ENCODE data around the gene SHC4.

Gene SHC4

DNA sequence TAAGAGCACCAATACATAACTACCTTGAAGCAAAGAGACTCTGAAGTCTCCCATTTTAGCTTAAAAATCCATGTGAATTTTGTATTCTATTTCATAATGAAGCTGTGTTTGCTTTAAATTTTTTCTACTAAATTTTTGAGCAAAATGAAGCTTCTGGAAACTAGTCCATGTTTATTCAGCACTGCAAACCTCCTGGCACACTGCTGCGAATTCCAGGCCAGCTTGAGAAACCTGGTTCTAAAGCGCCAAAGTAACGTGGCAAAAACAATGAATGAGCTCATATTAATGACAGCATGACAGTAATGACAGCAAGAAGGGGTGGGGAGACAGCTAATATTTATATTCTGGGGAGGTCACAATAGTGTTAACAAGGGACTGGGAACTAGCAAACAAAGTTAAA, 178.5 kb downstream of the SHC4 start:
- no peak for DNase-seq

DNA sequence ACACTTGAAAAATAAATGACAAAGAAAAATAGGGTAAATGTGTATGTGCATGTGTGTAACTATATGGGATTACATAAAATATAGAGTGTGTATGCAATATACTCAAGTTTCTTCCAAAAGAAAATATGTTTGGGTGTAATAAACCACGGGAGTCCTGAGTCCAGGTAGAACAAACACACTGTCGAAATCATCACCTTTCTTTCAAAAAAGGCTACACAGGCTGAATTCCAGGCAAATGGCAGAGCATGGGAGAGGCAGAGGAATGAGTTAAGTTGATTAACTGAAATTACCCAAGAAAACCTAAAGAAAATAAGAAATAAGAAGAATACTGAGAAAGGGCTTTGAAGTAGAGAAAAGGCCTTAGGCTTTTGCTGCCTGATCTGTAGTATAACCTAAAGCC, 179.0 kb downstream of the SHC4 start:
- no peak for DNase-seq

DNA sequence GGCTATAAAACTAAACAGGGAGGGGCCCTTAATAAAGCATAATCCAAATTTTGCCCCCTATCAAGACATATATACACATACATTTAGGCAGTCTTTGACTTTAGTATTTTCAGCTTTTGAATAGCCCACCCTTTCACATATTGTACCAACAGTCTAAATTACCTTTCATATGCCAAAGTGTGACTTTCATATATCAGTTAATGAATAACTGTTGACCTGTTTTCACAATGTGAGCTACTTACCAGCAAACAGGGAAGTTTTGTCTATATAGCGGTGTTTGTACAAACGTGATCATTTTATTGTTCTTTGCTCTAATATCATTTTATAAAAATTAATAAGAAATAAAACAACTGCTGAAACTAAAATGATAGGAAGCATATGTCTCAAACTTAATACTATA, 180.8 kb downstream of the SHC4 start:
- DNase-seq = no peak

DNA sequence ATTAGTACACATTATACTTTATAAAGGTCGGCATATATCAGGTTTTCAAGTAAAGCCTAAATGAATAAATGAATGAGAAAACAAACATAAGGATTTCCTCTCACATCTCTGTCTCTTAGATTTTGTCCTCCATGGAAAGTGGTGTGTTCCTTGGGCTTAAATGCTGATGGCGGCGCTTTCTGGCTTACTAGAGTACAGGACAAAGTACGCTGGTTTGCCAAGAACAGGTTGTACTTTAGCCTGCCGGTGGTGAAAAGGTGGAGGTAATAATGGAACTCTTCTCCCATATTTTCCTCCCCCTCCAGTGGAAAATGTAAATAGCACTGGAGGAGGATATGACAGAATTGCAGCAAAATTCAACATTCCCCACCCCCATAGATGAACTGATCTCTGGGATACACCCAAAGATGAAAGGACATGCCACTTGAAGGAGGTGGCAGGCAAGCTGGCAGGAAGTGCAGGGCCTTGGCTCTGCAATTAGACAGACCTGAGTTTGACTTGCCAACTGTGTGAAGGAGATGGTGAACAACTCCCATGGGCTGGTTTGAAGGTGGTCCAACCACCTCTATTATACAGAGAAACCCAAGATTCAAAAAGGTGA, 182.1 kb downstream of the SHC4 start:
- DNase-seq = no peak

DNA sequence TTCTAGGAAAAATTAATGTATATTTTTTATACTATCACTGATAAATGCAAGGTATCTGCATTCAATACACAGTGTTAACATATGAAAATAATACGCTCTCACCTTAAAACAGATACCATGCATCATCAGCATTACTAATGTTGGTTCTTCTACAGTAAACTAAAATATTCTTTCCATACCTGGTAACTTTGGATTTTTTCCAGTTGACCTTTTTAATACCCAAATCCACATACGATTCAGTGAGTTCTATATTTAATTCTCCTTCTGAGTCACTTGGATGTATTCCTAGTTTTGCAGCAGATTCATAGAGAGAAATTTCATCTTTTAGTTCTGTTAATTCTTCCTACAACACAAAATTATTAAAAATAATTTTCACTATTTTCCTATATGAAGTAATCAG, 182.7 kb downstream of the SHC4 start:
- DNase-seq = no peak

DNA sequence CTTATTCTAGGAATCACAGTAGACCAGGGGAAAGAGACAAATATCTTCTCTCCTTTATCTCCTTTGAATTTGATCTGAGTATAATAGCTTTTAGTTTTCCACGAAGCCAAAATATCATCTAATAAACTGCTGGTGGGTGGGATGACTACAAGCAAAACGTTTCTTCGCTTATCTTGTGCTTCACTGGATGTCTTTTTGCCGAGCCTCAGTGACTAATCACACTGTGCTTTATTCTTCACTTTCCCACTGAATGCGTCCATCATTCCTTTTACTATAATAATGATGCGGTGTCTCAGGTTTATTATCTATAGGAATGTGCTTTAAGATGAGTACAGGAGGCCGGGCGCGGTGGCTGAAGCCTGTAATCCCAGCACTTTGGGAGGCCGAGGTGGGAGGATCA, 185.4 kb downstream of the SHC4 start:
- no peak for DNase-seq

DNA sequence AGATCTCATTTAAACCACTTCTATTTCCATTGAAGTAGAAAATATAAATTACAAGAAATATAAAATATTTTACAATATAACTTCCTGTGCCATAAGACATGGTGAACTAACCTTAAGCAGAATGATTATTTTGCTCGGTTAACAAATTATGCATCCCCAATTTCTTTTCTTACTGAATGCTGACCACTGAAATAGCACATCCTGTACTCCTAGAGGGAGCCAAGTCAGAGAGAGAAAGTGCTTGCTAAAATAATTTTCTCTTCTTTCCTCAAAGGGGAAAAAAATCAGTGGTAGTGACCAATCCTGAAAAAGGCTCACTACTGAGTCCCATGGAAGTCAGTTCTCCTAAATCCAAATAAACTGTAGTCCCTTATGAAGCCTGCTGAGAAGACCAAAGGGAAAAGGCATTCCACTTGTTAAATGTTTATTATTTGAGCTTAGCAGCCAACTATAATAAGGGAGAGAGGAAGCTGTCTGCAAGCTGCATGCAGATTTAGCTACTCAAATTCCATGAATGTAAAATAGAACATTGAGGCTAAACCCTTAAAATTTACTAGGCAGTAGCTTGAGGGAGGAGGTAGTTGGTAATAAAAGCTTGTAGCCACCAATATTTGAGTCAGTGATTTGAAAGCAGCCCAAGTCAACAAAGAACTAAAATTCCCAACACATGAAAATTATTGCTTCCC, 185.9 kb downstream of the SHC4 start:
- no peak for DNase-seq

DNA sequence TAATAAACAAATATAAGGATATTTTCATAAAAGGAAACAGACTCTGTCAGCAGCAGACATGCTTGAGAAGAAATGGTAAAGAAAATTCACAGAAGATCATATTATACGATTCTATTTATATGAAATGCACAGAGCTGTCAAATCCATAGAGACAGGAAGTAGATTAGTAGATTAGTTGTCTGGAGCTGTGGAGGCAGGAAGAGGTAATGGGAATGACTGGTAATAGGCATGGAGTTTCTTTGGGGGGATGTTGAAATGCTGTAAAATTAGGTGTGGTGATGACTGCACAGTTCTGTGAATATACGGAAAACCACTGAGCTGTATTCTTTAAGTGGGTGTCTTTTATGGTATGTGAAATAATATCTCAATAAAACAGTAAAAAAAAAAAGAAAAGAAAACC, 188.2 kb downstream of the SHC4 start:
- no peak for DNase-seq

DNA sequence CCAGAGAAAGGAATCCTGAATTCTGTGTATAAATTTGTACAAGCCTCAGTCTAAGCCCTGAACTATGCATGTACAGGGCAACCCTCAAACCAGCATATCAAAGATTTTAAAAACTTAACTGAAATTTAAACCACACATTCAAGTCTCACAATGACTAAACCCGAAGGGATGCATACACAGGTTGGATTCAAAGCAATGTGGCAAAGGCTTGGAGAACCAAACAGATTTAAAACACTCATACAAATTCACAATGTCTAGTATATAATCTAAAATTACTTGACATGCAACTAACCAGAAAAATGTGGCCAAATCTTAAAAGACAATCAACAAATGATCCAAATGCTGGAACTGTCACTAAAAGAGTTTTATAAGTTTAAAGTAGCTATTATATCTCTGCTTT, 189.2 kb downstream of the SHC4 start:
- no peak for DNase-seq
